ENCODE measurements around the gene PKN1.

DNA sequence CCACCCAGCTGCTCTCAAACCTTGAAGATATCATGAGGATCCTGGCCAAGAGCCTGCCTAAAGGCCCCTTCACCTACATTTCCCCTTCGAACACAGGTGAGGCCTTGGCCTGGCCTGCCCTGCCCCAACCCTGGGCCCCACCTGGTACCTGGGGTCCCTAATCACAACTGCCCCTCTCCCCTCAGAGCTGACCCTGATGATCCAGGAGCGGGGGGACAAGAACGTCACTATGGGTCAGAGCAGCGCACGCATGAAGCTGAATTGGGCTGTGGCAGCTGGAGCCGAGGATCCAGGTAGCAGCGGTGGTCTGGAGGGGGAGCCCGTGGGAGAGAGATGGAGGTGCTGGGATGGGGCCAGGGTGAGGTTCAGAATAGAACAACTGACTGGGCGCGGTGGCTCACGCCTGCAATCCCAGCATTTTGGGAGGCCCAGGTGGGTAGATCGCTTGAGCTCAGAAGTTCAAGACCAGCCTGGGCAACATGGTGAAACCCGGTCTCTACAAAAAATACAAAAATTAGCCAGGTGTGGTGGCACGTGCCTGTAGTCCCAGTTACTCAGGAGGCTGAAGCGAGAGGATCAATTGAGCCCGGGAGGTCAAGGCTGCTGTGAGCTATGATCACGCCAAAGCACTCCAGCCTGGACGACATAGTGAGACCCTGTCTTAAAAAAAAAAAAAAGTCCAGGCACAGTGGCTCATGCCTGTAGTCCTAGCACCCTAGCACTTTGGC is 31.5 kb upstream of the PKN1 start:
- TF ChIP-seq, protein P1, sequence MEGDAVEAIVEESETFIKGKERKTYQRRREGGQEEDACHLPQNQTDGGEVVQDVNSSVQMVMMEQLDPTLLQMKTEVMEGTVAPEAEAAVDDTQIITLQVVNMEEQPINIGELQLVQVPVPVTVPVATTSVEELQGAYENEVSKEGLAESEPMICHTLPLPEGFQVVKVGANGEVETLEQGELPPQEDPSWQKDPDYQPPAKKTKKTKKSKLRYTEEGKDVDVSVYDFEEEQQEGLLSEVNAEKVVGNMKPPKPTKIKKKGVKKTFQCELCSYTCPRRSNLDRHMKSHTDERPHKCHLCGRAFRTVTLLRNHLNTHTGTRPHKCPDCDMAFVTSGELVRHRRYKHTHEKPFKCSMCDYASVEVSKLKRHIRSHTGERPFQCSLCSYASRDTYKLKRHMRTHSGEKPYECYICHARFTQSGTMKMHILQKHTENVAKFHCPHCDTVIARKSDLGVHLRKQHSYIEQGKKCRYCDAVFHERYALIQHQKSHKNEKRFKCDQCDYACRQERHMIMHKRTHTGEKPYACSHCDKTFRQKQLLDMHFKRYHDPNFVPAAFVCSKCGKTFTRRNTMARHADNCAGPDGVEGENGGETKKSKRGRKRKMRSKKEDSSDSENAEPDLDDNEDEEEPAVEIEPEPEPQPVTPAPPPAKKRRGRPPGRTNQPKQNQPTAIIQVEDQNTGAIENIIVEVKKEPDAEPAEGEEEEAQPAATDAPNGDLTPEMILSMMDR (optimal IDR thresholded peaks at IDR 0.05 in 1 of 3, IDR thresholded peaks at IDR 0.05 in 1 of 3, conservative IDR thresholded peaks at IDR 0.05 in 1 of 3; ENCODE audit: extremely low read depth in 1 of 3, insufficient read depth in 2 of 3, low read length in 3 of 3) = no peak
- no peak for TF ChIP-seq EZH2 (IDR thresholded peaks at IDR 0.05; ENCODE audit: low read length)
